HCT116 (cell line): ENCODE data around the gene AMBRA1. TPM values are rescaled to one million over a fixed set of nuclear protein-coding genes. Genes with fewer than 3 reads are reported as not detected.

Experiments
- ATAC-seq: fragments of 200-7000 bp; cut with Tn5 transposase; 2 replicates; pipeline ENCODE4 v1.9.1; 2020; ENCODE audit warnings: mild to moderate bottlenecking, moderate library complexity
- BruUV-seq: library from RNA; stranded (reverse); fragments of 400-500 nt; replicated peaks from 2 replicates; lab custom pipeline; 2021; lab: Mats Ljungman, UMichigan
- CTCF ChIA-PET: fragments of 300-600 bp; sonication (Branson Sonifier 250); formaldehyde crosslinking; loops from one replicate; lab custom pipeline; 2021; ENCODE audit warnings: antibody characterized with exemption; lab: Charles Lee
- POLR2A ChIA-PET: fragments of 300-600, 350-600 bp; sonication (Branson Sonifier 250); formaldehyde crosslinking; loops from one replicate; lab custom pipeline; 2021; ENCODE audit warnings: antibody characterized with exemption; lab: Charles Lee
- RAD21 ChIA-PET, 2 experiments: fragments of 300-600 bp; sonication (Branson Sonifier 250); formaldehyde crosslinking; loops; one replicate each; lab custom pipeline; 2023; ENCODE audit warnings: low total read pairs in 2 of 2; ENCODE audit not compliant: uncharacterized antibody in 2 of 2, unreplicated experiment in 2 of 2, low non-redundant PET in 1 of 2; lab: Charles Lee
- DNase-seq: peaks from one replicate; pipeline ENCODE4 v3.0.0-alpha.2; 2010; ENCODE audit warnings: low read depth, low spot score
- H2AFZ ChIP-seq: fragments of 200-600 bp; shearing (Covaris generic), sonication (generic); 2 replicates; pipeline ENCODE4 v1.6.1; 2017; ENCODE audit warnings: low read depth, mixed run types, mixed read lengths, antibody characterized with exemption, low read length; ENCODE audit not compliant: poor library complexity, severe bottlenecking
- H3K27ac ChIP-seq: 2 replicates; pipeline ENCODE4 v1.5.1; 2012; ENCODE audit warnings: low read depth, low read length
- H3K27me3 ChIP-seq: fragments of 200-600 bp; sonication (generic); 2 replicates; pipeline ENCODE4 v1.6.1; 2016; ENCODE audit warnings: mixed run types, low read length, mixed read lengths; ENCODE audit not compliant: insufficient read depth
- H3K36me3 ChIP-seq, 2 experiments: fragments of 200-500 bp in 1 of 2; fragments of 200-600 bp in 1 of 2; sonication (Bioruptor generic) in 1 of 2; sonication (generic) in 1 of 2; 2 replicates each; pipeline versions ENCODE4 v1.5.1 to v1.6.1; 2014 to 2016; ENCODE audit warnings: low read length in 2 of 2, inconsistent platforms in 1 of 2, mixed read lengths in 1 of 2, mixed run types in 1 of 2; ENCODE audit not compliant: insufficient read depth in 2 of 2, control insufficient read depth in 1 of 2
- H3K4me1 ChIP-seq, 2 experiments: fragments of 200-600 bp in 1 of 2; sonication (generic) in 1 of 2; 2 replicates each; pipeline versions ENCODE4 v1.5.1 to v1.6.1; 2012 to 2017; ENCODE audit warnings: low read length in 2 of 2, inconsistent platforms in 1 of 2, mild to moderate bottlenecking in 1 of 2, mixed read lengths in 1 of 2, mixed run types in 1 of 2, moderate library complexity in 1 of 2; ENCODE audit not compliant: insufficient read depth in 2 of 2, control insufficient read depth in 1 of 2
- H3K4me2 ChIP-seq: fragments of 200-600 bp; sonication (generic); 2 replicates; pipeline ENCODE4 v1.6.1; 2017; ENCODE audit warnings: mixed run types, low read length, mixed read lengths
- H3K4me3 ChIP-seq, 2 experiments: fragments of 200-600 bp in 1 of 2; sonication (generic) in 1 of 2; replicated peaks in 1 of 2; 2 replicates each; pipeline ENCODE4 v1.5.1; 2011 to 2016; ENCODE audit warnings: low read length in 2 of 2, control low read depth in 1 of 2, low read depth in 1 of 2, mild to moderate bottlenecking in 1 of 2, mixed read lengths in 1 of 2, mixed run types in 1 of 2
- H3K79me2 ChIP-seq: fragments of 200-600 bp; sonication (generic); 2 replicates; pipeline ENCODE4 v1.6.1; 2017; ENCODE audit warnings: mild to moderate bottlenecking, mixed run types, low read length, moderate library complexity, mixed read lengths; ENCODE audit not compliant: insufficient read depth
- H3K9ac ChIP-seq: fragments of 200-600 bp; sonication (generic); 2 replicates; pipeline ENCODE4 v1.6.1; 2016; ENCODE audit warnings: low read length, mixed read lengths
- H3K9me2 ChIP-seq: fragments of 200-600 bp; sonication (generic), shearing (Covaris generic); 2 replicates; pipeline ENCODE4 v1.6.1; 2017; ENCODE audit warnings: mixed run types, mild to moderate bottlenecking, moderate library complexity; ENCODE audit not compliant: insufficient read depth
- H3K9me3 ChIP-seq, 2 experiments: fragments of 200-500 bp in 1 of 2; fragments of 200-600 bp in 1 of 2; sonication (Bioruptor generic) in 1 of 2; sonication (generic) in 1 of 2; 2 replicates each; pipeline ENCODE4 v1.6.1; 2014 to 2017; ENCODE audit warnings: low read length in 2 of 2, mixed read lengths in 2 of 2, inconsistent platforms in 1 of 2, low read depth in 1 of 2, mild to moderate bottlenecking in 1 of 2, mixed run types in 1 of 2, moderate library complexity in 1 of 2; ENCODE audit not compliant: control insufficient read depth in 1 of 2, insufficient read depth in 1 of 2
- H4K20me1 ChIP-seq: fragments of 200-600 bp; sonication (generic), shearing (Covaris generic); 2 replicates; pipeline ENCODE4 v1.6.1; 2017; ENCODE audit warnings: mixed run types, mild to moderate bottlenecking, moderate library complexity; ENCODE audit not compliant: insufficient read depth
- POLR2A ChIP-seq: IDR thresholded peaks from 2 replicates; pipeline ENCODE4 v1.7.0; 2011; ENCODE audit warnings: borderline replicate concordance; ENCODE audit not compliant: insufficient read depth, insufficient read length; ENCODE audit errors: extremely low read depth
- RAD21 ChIP-seq: IDR thresholded peaks from 2 replicates; pipeline ENCODE4 v1.6.1; 2012; ENCODE audit warnings: low read depth, mild to moderate bottlenecking
- SRF ChIP-seq: IDR thresholded peaks from 2 replicates; pipeline ENCODE4 v1.6.1; 2012; ENCODE audit warnings: low read depth
- TCF7L2 ChIP-seq: IDR thresholded peaks from 2 replicates; pipeline ENCODE4 v1.7.0; 2011; ENCODE audit warnings: borderline replicate concordance, inconsistent platforms; ENCODE audit not compliant: insufficient read depth, insufficient read length; ENCODE audit errors: extremely low read depth
- intact Hi-C: fragments of 100-400 bp; cut with micrococcal nuclease; formaldehyde crosslinking; loops from 2 replicates; pipeline ENCODE4 v1.10.0; 2022
- total RNA-seq: library from RNA; stranded (reverse); gene quantifications from one replicate; pipeline ENCODE4 v1.2.1, GENCODE V29; 2021; ENCODE audit not compliant: unreplicated experiment
- TF ChIP-seq, protein P1 (sequence below): IDR thresholded peaks from 2 replicates; pipeline ENCODE4 v1.6.1; 2012
- TF ChIP-seq, protein P2 (sequence below): IDR thresholded peaks from 2 replicates; pipeline ENCODE4 v1.6.1; 2012; ENCODE audit warnings: low read depth

AMBRA1 gene
- total RNA-seq, 1 experiment from 2014 or later = 22.7 TPM

DNA sequence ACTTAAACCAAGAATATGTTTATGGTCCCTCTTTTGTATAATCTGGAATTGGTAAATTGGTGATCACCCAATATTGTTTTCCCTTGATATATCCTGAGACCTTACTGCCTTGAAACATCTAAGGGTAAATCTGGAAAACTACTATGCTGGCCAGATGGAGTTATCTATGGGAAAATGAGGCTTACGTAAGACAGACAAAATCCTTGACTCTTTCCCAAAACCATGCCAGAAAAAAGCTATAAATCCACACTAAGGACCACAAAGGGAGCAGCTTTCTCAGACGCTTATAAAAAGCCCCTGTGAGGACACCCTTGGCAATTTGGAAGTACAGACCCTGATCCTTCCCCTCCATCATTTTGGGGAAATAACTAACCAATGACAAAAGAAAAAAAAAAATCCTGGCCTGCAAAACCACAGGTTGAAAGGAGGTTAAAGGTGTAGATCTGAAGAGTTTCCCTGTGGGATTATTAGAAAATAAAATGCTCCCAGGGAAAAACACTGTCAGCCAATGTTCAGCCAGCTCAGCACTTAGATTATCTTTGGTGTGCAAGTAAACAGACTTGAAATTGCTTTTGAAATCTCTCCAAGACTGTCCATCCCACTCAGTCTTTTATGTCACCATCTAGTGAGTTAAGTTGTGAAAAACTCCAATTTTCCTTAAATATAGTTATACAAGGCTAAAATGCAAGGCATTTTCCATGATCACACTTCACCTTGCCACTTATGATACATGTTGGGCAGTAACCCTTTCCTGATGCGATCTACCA is 6.6 kb upstream of the AMBRA1 start:
- RAD21 ChIA-PET = no interaction called here
- no TSS peak for BruUV-seq
- Histone ChIP-seq H4K20me1 (no peaks in the 10 kb centered on the region), H3K4me2 (no peak overlapping the region), H3K9me2 (no peaks in the 10 kb centered on the region), H3K9me3 (no peaks in the 10 kb centered on the region), H3K4me1 (no peaks in the 10 kb centered on the region; a peak in 1 of 4 replicates), H3K79me2 (no peaks in the 10 kb centered on the region), H3K4me3 (no peak overlapping the region), H3K27me3 (no peaks in the 10 kb centered on the region), H3K27ac (no peak overlapping the region), H3K36me3 (no peaks in the 10 kb centered on the region)
- CTCF ChIA-PET = no interaction called here
- ATAC-seq = no peak
- POLR2A ChIA-PET = no interaction called here
- intact Hi-C loops = no loop called here
- no peak for DNase-seq
- TF ChIP-seq TCF7L2 (no peak), POLR2A (no peak), SRF (no peak), RAD21 (no peak)
- TF ChIP-seq, protein P1, sequence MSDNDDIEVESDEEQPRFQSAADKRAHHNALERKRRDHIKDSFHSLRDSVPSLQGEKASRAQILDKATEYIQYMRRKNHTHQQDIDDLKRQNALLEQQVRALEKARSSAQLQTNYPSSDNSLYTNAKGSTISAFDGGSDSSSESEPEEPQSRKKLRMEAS = no peak
- TF ChIP-seq, protein P2, sequence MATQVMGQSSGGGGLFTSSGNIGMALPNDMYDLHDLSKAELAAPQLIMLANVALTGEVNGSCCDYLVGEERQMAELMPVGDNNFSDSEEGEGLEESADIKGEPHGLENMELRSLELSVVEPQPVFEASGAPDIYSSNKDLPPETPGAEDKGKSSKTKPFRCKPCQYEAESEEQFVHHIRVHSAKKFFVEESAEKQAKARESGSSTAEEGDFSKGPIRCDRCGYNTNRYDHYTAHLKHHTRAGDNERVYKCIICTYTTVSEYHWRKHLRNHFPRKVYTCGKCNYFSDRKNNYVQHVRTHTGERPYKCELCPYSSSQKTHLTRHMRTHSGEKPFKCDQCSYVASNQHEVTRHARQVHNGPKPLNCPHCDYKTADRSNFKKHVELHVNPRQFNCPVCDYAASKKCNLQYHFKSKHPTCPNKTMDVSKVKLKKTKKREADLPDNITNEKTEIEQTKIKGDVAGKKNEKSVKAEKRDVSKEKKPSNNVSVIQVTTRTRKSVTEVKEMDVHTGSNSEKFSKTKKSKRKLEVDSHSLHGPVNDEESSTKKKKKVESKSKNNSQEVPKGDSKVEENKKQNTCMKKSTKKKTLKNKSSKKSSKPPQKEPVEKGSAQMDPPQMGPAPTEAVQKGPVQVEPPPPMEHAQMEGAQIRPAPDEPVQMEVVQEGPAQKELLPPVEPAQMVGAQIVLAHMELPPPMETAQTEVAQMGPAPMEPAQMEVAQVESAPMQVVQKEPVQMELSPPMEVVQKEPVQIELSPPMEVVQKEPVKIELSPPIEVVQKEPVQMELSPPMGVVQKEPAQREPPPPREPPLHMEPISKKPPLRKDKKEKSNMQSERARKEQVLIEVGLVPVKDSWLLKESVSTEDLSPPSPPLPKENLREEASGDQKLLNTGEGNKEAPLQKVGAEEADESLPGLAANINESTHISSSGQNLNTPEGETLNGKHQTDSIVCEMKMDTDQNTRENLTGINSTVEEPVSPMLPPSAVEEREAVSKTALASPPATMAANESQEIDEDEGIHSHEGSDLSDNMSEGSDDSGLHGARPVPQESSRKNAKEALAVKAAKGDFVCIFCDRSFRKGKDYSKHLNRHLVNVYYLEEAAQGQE = no peak
- TF ChIP-seq, all 23 proteins: peak for 0
- H2AFZ ChIP-seq = no peak overlapping the region
- no peak overlapping the region for H3K9ac ChIP-seq
